HCT116 (cell line): ENCODE data around the gene HORMAD2. TPM values are rescaled to one million over a fixed set of nuclear protein-coding genes. Genes with fewer than 3 reads are reported as not detected.

Experiments
- ATAC-seq: fragments of 200-7000 bp; cut with Tn5 transposase; 2 replicates; pipeline ENCODE4 v1.9.1; 2020; ENCODE audit warnings: mild to moderate bottlenecking, moderate library complexity
- BruUV-seq: library from RNA; stranded (reverse); fragments of 400-500 nt; replicated peaks from 2 replicates; lab custom pipeline; 2021; lab: Mats Ljungman, UMichigan
- CTCF ChIA-PET: fragments of 300-600 bp; sonication (Branson Sonifier 250); formaldehyde crosslinking; loops from one replicate; lab custom pipeline; 2021; ENCODE audit warnings: antibody characterized with exemption; lab: Charles Lee
- POLR2A ChIA-PET: fragments of 300-600, 350-600 bp; sonication (Branson Sonifier 250); formaldehyde crosslinking; loops from one replicate; lab custom pipeline; 2021; ENCODE audit warnings: antibody characterized with exemption; lab: Charles Lee
- RAD21 ChIA-PET, 2 experiments: fragments of 300-600 bp; sonication (Branson Sonifier 250); formaldehyde crosslinking; loops; one replicate each; lab custom pipeline; 2023; ENCODE audit warnings: low total read pairs in 2 of 2; ENCODE audit not compliant: uncharacterized antibody in 2 of 2, unreplicated experiment in 2 of 2, low non-redundant PET in 1 of 2; lab: Charles Lee
- DNase-seq: peaks from one replicate; pipeline ENCODE4 v3.0.0-alpha.2; 2010; ENCODE audit warnings: low read depth, low spot score
- H2AFZ ChIP-seq: fragments of 200-600 bp; shearing (Covaris generic), sonication (generic); 2 replicates; pipeline ENCODE4 v1.6.1; 2017; ENCODE audit warnings: low read depth, mixed run types, mixed read lengths, antibody characterized with exemption, low read length; ENCODE audit not compliant: poor library complexity, severe bottlenecking
- H3K27ac ChIP-seq: 2 replicates; pipeline ENCODE4 v1.5.1; 2012; ENCODE audit warnings: low read depth, low read length
- H3K27me3 ChIP-seq: fragments of 200-600 bp; sonication (generic); 2 replicates; pipeline ENCODE4 v1.6.1; 2016; ENCODE audit warnings: mixed run types, low read length, mixed read lengths; ENCODE audit not compliant: insufficient read depth
- H3K36me3 ChIP-seq, 2 experiments: fragments of 200-500 bp in 1 of 2; fragments of 200-600 bp in 1 of 2; sonication (Bioruptor generic) in 1 of 2; sonication (generic) in 1 of 2; 2 replicates each; pipeline versions ENCODE4 v1.5.1 to v1.6.1; 2014 to 2016; ENCODE audit warnings: low read length in 2 of 2, inconsistent platforms in 1 of 2, mixed read lengths in 1 of 2, mixed run types in 1 of 2; ENCODE audit not compliant: insufficient read depth in 2 of 2, control insufficient read depth in 1 of 2
- H3K4me1 ChIP-seq, 2 experiments: fragments of 200-600 bp in 1 of 2; sonication (generic) in 1 of 2; 2 replicates each; pipeline versions ENCODE4 v1.5.1 to v1.6.1; 2012 to 2017; ENCODE audit warnings: low read length in 2 of 2, inconsistent platforms in 1 of 2, mild to moderate bottlenecking in 1 of 2, mixed read lengths in 1 of 2, mixed run types in 1 of 2, moderate library complexity in 1 of 2; ENCODE audit not compliant: insufficient read depth in 2 of 2, control insufficient read depth in 1 of 2
- H3K4me2 ChIP-seq: fragments of 200-600 bp; sonication (generic); 2 replicates; pipeline ENCODE4 v1.6.1; 2017; ENCODE audit warnings: mixed run types, low read length, mixed read lengths
- H3K4me3 ChIP-seq, 2 experiments: fragments of 200-600 bp in 1 of 2; sonication (generic) in 1 of 2; replicated peaks in 1 of 2; 2 replicates each; pipeline ENCODE4 v1.5.1; 2011 to 2016; ENCODE audit warnings: low read length in 2 of 2, control low read depth in 1 of 2, low read depth in 1 of 2, mild to moderate bottlenecking in 1 of 2, mixed read lengths in 1 of 2, mixed run types in 1 of 2
- H3K79me2 ChIP-seq: fragments of 200-600 bp; sonication (generic); 2 replicates; pipeline ENCODE4 v1.6.1; 2017; ENCODE audit warnings: mild to moderate bottlenecking, mixed run types, low read length, moderate library complexity, mixed read lengths; ENCODE audit not compliant: insufficient read depth
- H3K9ac ChIP-seq: fragments of 200-600 bp; sonication (generic); 2 replicates; pipeline ENCODE4 v1.6.1; 2016; ENCODE audit warnings: low read length, mixed read lengths
- H3K9me2 ChIP-seq: fragments of 200-600 bp; sonication (generic), shearing (Covaris generic); 2 replicates; pipeline ENCODE4 v1.6.1; 2017; ENCODE audit warnings: mixed run types, mild to moderate bottlenecking, moderate library complexity; ENCODE audit not compliant: insufficient read depth
- H3K9me3 ChIP-seq, 2 experiments: fragments of 200-500 bp in 1 of 2; fragments of 200-600 bp in 1 of 2; sonication (Bioruptor generic) in 1 of 2; sonication (generic) in 1 of 2; 2 replicates each; pipeline ENCODE4 v1.6.1; 2014 to 2017; ENCODE audit warnings: low read length in 2 of 2, mixed read lengths in 2 of 2, inconsistent platforms in 1 of 2, low read depth in 1 of 2, mild to moderate bottlenecking in 1 of 2, mixed run types in 1 of 2, moderate library complexity in 1 of 2; ENCODE audit not compliant: control insufficient read depth in 1 of 2, insufficient read depth in 1 of 2
- H4K20me1 ChIP-seq: fragments of 200-600 bp; sonication (generic), shearing (Covaris generic); 2 replicates; pipeline ENCODE4 v1.6.1; 2017; ENCODE audit warnings: mixed run types, mild to moderate bottlenecking, moderate library complexity; ENCODE audit not compliant: insufficient read depth
- SIN3A ChIP-seq: IDR thresholded peaks from 2 replicates; pipeline ENCODE4 v1.6.1; 2012; ENCODE audit warnings: low read depth
- intact Hi-C: fragments of 100-400 bp; cut with micrococcal nuclease; formaldehyde crosslinking; loops from 2 replicates; pipeline ENCODE4 v1.10.0; 2022
- total RNA-seq: library from RNA; stranded (reverse); gene quantifications from one replicate; pipeline ENCODE4 v1.2.1, GENCODE V29; 2021; ENCODE audit not compliant: unreplicated experiment
- TF ChIP-seq, protein P1 (sequence below), 3 experiments: fragments of 200-600 bp in 1 of 3; sonication (generic) in 1 of 3; IDR thresholded peaks in 2 of 3; conservative IDR thresholded peaks in 1 of 3; 2 replicates each; pipeline ENCODE4 v1.5.1; 2012 to 2017; ENCODE audit warnings: low read depth in 2 of 3, low read length in 2 of 3, antibody characterized with exemption in 1 of 3, borderline replicate concordance in 1 of 3, control low read depth in 1 of 3, mild to moderate bottlenecking in 1 of 3, mixed read lengths in 1 of 3, mixed run types in 1 of 3, moderate library complexity in 1 of 3; ENCODE audit not compliant: insufficient read depth in 1 of 3

HORMAD2 gene
- total RNA-seq, 1 experiment from 2014 or later, result not detected

DNA sequence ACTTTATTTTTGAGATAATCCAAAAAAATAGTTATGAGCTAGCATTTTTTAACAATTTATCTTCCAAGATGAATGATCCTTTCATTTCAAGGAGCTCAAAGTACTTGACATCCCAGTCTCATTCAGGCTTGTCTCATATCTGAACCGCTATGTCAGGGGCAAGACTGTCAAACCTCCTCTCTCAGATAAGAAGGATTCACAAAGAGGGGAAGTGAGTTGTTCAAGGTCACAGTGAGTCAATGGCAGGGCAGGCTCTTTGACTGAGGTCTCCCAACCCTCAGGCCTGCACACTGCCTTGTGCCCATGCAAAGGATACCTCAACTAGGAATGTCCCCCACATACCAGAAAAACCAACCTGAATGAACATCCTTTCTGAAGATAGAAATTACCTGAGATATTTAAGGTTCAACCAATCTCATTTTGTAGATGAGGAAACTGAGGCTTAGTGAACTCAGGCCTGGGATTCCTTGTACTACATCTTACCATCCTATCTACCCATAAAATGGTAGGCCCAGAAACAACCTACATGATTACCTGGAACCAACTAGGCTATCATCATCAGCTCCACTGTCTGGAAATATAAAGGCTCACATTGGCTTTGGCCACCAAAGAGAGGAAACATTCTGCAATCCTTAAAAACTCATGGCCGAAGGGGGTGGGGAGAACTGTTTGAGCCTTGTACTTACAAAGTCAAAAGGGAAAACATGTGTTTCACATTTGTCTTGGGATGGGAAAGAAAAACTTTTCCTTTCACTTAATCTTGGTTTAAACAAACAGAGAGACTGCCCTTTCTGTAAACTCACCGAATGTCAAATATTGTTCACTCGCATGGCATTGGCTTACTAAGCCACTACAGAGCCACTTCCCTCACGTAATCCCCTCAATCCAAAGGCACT is 115.2 kb downstream of the HORMAD2 start:
- no peaks in the 10 kb centered on the region for H3K27me3 ChIP-seq
- peak overlapping the region; percentile 66 for H3K27ac ChIP-seq
- intact Hi-C loops, result loop anchor here (5.0 kb wide), 1 partner anchor 57 kb away; no protein-coding TSS in a partner anchor
- no peaks in the 10 kb centered on the region for H3K36me3 ChIP-seq
- H3K9ac ChIP-seq, result peak overlapping the region; percentile 62
- POLR2A ChIA-PET, result interaction anchor here (0.5 to 4.6 kb wide), 22 partner anchors 10 to 87 kb away, joined by 3 to 43 read pairs (median 4); no protein-coding TSS in a partner anchor
- H3K9me2 ChIP-seq, result no peaks in the 10 kb centered on the region
- RAD21 ChIA-PET, result interaction anchor here in 1 of 2 experiments (0.8 kb wide), 1 partner anchor 58 kb away, joined by 4 read pairs; no protein-coding TSS in a partner anchor
- peak overlapping the region; percentile 68 for H3K4me2 ChIP-seq
- no peaks in the 10 kb centered on the region for H3K79me2 ChIP-seq
- CTCF ChIA-PET, result interaction anchor here (1.2 kb wide), 1 partner anchor 192 kb away, joined by 3 read pairs; the partner anchor contains the start of gene RNF215
- BruUV-seq, result TSS peak; percentile 99
- TF ChIP-seq SIN3A, result peak; percentile 69; the same call in 1 of the 2 replicates
- TF ChIP-seq, protein P1, sequence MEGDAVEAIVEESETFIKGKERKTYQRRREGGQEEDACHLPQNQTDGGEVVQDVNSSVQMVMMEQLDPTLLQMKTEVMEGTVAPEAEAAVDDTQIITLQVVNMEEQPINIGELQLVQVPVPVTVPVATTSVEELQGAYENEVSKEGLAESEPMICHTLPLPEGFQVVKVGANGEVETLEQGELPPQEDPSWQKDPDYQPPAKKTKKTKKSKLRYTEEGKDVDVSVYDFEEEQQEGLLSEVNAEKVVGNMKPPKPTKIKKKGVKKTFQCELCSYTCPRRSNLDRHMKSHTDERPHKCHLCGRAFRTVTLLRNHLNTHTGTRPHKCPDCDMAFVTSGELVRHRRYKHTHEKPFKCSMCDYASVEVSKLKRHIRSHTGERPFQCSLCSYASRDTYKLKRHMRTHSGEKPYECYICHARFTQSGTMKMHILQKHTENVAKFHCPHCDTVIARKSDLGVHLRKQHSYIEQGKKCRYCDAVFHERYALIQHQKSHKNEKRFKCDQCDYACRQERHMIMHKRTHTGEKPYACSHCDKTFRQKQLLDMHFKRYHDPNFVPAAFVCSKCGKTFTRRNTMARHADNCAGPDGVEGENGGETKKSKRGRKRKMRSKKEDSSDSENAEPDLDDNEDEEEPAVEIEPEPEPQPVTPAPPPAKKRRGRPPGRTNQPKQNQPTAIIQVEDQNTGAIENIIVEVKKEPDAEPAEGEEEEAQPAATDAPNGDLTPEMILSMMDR (IDR thresholded peaks at IDR 0.05 in 2 of 3, conservative IDR thresholded peaks at IDR 0.05 in 1 of 3; ENCODE audit: borderline replicate concordance in 1 of 3, insufficient read depth in 1 of 3, low read depth in 2 of 3, low read length in 2 of 3), result no peak
- H3K4me3 ChIP-seq, result peak overlapping the region in 1 of 2 experiments; percentile 26; a peak in 1 of 4 replicates
- H3K4me1 ChIP-seq, result peaks cover 25 to 56% of the 10 kb centered on the region in 2 experiments
- no peaks in the 10 kb centered on the region for H3K9me3 ChIP-seq
- no peak for DNase-seq
- peak overlapping the region; percentile 84 for H2AFZ ChIP-seq
- no peaks in the 10 kb centered on the region for H4K20me1 ChIP-seq
- ATAC-seq, result no peak
